Astrocyte (in vitro differentiated cells and primary cell): Measurements from ENCODE around the gene SH3GL3.

Experiments
- EZH2 ChIP-seq: IDR thresholded peaks from 2 replicates; pipeline ENCODE4 v1.6.1; 2012; ENCODE audit warnings: mild to moderate bottlenecking, low read length, inconsistent platforms; ENCODE audit not compliant: insufficient read depth
- TF ChIP-seq, protein P1 (sequence below): IDR thresholded peaks from 2 replicates; pipeline ENCODE4 v1.5.1; 2011; ENCODE audit warnings: low read depth, mild to moderate bottlenecking, inconsistent platforms, low read length, moderate library complexity; ENCODE audit not compliant: insufficient read depth

DNA sequence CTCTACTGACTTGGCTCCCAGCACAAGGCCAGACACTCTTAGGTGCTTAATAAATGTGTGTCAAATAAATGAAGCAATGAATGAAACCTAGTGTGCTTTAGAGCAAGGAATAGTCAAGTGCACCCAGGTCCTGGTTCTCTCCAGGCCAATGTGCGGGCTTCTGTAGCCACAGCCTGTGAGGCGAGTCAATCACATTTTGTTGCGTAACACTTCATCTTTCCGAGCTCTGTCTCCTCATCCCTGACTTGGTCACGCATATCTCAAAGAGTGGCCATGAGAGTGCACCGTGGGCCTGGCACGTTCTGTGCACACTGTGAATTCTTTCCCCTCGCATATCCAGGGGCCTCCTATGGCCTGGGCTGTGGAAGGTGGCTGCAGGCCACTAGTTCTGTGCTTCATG is 11.4 kb upstream of the SH3GL3 start:
- TF ChIP-seq, protein P1, sequence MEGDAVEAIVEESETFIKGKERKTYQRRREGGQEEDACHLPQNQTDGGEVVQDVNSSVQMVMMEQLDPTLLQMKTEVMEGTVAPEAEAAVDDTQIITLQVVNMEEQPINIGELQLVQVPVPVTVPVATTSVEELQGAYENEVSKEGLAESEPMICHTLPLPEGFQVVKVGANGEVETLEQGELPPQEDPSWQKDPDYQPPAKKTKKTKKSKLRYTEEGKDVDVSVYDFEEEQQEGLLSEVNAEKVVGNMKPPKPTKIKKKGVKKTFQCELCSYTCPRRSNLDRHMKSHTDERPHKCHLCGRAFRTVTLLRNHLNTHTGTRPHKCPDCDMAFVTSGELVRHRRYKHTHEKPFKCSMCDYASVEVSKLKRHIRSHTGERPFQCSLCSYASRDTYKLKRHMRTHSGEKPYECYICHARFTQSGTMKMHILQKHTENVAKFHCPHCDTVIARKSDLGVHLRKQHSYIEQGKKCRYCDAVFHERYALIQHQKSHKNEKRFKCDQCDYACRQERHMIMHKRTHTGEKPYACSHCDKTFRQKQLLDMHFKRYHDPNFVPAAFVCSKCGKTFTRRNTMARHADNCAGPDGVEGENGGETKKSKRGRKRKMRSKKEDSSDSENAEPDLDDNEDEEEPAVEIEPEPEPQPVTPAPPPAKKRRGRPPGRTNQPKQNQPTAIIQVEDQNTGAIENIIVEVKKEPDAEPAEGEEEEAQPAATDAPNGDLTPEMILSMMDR, result no peak
- no peak for TF ChIP-seq EZH2
